Measurements from ENCODE around the gene HEPN1.

Gene HEPN1

GRCh38 chr11:124890683-124891372 lies 28.2 kb upstream of the HEPN1 start:
- FAIRE-seq (no peak), DNase-seq (ENCODE audit: insufficient read length, low spot score) (peak; percentile 3)
- TF ChIP-seq CTCF (IDR thresholded peaks at IDR 0.05; ENCODE audit: insufficient read depth, missing control alignments): no peak

- FAIRE-seq: no peak
- no peak for TF ChIP-seq CTCF (IDR thresholded peaks at IDR 0.05; ENCODE audit: insufficient read depth, missing control alignments)
- DNase-seq (ENCODE audit: insufficient read length, low spot score): peak; percentile 8
These were observed 27.6 kb upstream of the HEPN1 start for GRCh38 chr11:124891373-124891861.

DNA sequence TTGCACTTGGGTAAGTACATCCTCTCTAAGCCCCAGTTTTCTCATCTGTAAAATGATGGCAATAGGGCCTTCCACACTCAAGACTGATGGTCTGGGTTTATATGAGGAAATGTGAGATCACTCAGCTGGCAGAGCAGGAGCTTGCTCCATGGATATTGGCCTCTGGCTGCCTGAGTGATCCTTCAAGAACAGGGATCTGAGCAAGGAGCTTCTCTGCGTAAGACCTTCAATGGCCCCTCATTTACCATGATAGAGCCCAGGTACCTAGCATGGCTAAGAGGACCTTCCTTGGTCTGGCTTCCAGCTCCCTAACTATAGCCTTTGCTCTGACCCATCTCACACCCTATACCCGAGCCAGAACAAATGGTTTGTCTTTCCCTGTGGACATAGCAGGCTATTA lies 26.9 kb upstream of the HEPN1 start:
- FAIRE-seq (no peak), DNase-seq (ENCODE audit: insufficient read length, low spot score) (peak; percentile 7)
- no peak for TF ChIP-seq CTCF (IDR thresholded peaks at IDR 0.05; ENCODE audit: insufficient read depth, missing control alignments)

DNA sequence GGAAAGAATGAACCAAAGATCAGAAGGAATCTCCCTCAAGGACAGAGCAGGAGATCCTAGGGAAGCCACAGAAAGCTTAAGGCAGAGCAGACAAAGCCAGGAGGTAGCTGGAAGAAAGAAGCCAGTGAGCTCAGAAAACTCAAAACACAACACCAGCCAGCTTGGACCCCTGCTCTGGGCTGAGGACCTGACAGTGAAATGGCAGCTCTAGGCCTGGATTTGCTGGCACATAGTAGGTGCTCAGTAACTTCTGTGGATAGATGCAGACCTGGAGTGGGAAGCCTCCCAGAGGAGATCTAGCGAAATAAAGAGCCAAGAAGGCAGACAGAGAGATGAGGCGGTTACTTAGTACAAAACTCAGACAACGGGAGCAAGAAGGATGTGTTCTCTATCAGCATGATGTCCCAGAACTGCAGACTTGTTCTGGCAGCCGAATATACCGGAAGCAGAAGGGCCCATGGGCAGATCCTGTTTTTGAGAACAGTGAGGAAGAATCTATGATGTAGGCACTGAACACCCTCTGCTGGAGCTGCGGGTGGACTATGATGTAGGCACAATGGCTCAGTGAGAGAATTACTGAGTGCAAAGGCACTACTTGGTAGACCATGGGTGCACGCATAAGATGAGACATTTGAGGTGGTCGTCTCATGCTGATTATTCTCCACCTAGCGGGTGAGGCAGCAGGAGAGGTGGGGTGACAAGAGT lies 26.1 kb upstream of the HEPN1 start:
- FAIRE-seq: no peak

DNA sequence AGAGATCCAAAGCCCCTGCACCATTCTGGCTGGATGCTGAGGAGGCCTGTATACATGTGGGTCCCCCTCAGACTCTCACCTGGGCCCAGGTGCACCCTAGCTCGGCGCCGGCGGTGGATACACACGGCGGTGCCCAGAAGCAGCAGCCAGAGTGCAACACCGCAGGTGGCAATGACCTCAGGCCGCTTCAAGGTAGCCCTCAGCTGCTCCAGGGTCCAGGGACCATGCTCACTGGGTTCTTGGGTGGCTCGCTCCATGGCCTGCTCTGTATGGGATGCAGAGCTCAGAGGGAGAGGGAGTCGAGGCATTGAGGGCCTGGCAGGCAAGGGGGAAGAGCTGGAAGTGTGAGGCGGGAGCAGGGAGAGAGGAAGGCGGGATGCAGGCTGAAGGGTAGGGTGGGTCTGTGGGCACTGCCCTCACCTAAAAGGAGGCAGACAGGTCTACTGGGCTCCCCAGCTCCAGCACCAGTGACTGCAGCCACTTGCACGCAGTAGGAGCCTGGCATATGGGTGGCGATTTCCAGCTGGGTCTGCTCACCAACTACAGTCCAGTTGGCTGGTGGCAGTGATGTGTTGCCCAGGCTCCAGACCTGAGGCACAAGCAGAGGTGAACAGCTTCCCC lies 25.2 kb upstream of the HEPN1 start:
- DNase-seq (ENCODE audit: insufficient read length, low spot score) (no peak), FAIRE-seq (no peak)
- no peak for TF ChIP-seq CTCF (IDR thresholded peaks at IDR 0.05; ENCODE audit: insufficient read depth, missing control alignments)

More for the DNA sequence above, 26.1 kb upstream of the HEPN1 start:
- DNase-seq (ENCODE audit: insufficient read length, low spot score): peak; percentile 8
- no peak for TF ChIP-seq CTCF (IDR thresholded peaks at IDR 0.05; ENCODE audit: insufficient read depth, missing control alignments)

GRCh38 chr11:124894606-124895430 lies 24.2 kb upstream of the HEPN1 start:
- DNase-seq (ENCODE audit: insufficient read length, low spot score): no peak
- no peak for FAIRE-seq
- no peak for TF ChIP-seq CTCF (IDR thresholded peaks at IDR 0.05; ENCODE audit: insufficient read depth, missing control alignments)

Measured in D721Med (cell line).